CD4-positive, alpha-beta T cell (primary cell): ENCODE results near the gene PIP5K1C. TPM values are rescaled to one million over a fixed set of nuclear protein-coding genes. Genes with fewer than 3 reads are reported as not detected.

ENCODE experiments used
- ATAC-seq: fragments of 200-7000 bp; cut with Tn5 transposase; one replicate; pipeline ENCODE4 v1.10.0; 2022; ENCODE audit warnings: mild to moderate bottlenecking; ENCODE audit not compliant: poor library complexity
- CTCF ChIA-PET: fragments of 350-600 bp; sonication (Branson Sonifier 250); formaldehyde crosslinking; loops from one replicate; lab custom pipeline; 2021; ENCODE audit warnings: antibody characterized with exemption, inconsistent platforms; lab: Charles Lee
- POLR2A ChIA-PET: fragments of 350-600 bp; sonication (Branson Sonifier 250); formaldehyde crosslinking; loops from one replicate; lab custom pipeline; 2021; ENCODE audit warnings: antibody characterized with exemption, inconsistent platforms; lab: Charles Lee
- DNase-seq, 14 experiments: peaks; one replicate each; pipeline ENCODE4 v3.0.0-alpha.2; 2013 to 2020; ENCODE audit warnings: mixed read lengths in 2 of 14
- H3K27ac ChIP-seq, 2 donors: one replicate each; pipeline versions ENCODE4 v1.5.1 to v1.7.0; 2013; ENCODE audit warnings: low read length in 2 of 2, low read depth in 1 of 2, mild to moderate bottlenecking in 1 of 2
- H3K27me3 ChIP-seq, 2 experiments: 1 replicate in 1 of 2; 2 replicates in 1 of 2; pipeline versions ENCODE4 v1.6.1 to v1.7.0; 2013; ENCODE audit warnings: low read length in 2 of 2, control low read depth in 1 of 2, mild to moderate bottlenecking in 1 of 2, moderate library complexity in 1 of 2; ENCODE audit not compliant: insufficient read depth in 2 of 2, control insufficient read depth in 1 of 2
- H3K36me3 ChIP-seq: one replicate; pipeline ENCODE4 v1.6.1; 2013; ENCODE audit warnings: low read length, control low read depth; ENCODE audit not compliant: insufficient read depth
- H3K4me1 ChIP-seq: one replicate; pipeline ENCODE4 v1.6.1; 2013; ENCODE audit warnings: low read length, control low read depth; ENCODE audit not compliant: insufficient read depth
- H3K4me3 ChIP-seq: one replicate; pipeline ENCODE4 v1.5.1; 2013; ENCODE audit warnings: mild to moderate bottlenecking, low read length, moderate library complexity
- H3K9me3 ChIP-seq, 2 experiments: 1 replicate in 1 of 2; 2 replicates in 1 of 2; pipeline versions ENCODE4 v1.6.1 to v1.7.0; 2013; ENCODE audit warnings: low read length in 2 of 2, mild to moderate bottlenecking in 2 of 2, control low read depth in 1 of 2, moderate library complexity in 1 of 2; ENCODE audit not compliant: control insufficient read depth in 1 of 2, insufficient read depth in 1 of 2
- H3K27ac Mint-ChIP-seq: one replicate; pipeline ENCODE4 v1.8.0; 2020; ENCODE audit warnings: mixed read lengths
- H3K27me3 Mint-ChIP-seq: one replicate; pipeline ENCODE4 v1.8.0; 2021; ENCODE audit warnings: mixed read lengths
- H3K36me3 Mint-ChIP-seq: one replicate; pipeline ENCODE4 v1.8.0; 2021; ENCODE audit warnings: low read depth, mixed read lengths
- H3K4me1 Mint-ChIP-seq: one replicate; pipeline ENCODE4 v1.8.0; 2021; ENCODE audit warnings: low read depth, mixed read lengths
- H3K4me3 Mint-ChIP-seq: one replicate; pipeline ENCODE4 v1.8.0; 2020; ENCODE audit warnings: mild to moderate bottlenecking, mixed read lengths
- H3K9me3 Mint-ChIP-seq: one replicate; pipeline ENCODE4 v1.8.0; 2020; ENCODE audit warnings: mixed read lengths
- intact Hi-C, 2 experiments: fragments of 100-400 bp; cut with DNase I in 1 of 2; cut with micrococcal nuclease in 1 of 2; formaldehyde crosslinking; loops; one replicate each; pipeline versions ENCODE4 v1.15.1 to v1.9.0; 2023 to 2025; cut with DNase I, micrococcal nuclease
- total RNA-seq, 174 experiments: library from RNA in 2 of 174; stranded (reverse) in 2 of 174; gene quantifications; one replicate each; pipeline ENCODE4 v1.2.3 and lab custom pipeline; 2021 to 2026
- TF ChIP-seq, protein P1 (sequence below): fragments of 200-600 bp; IDR thresholded peaks from one replicate; pipeline ENCODE4 v1.8.0; 2022; ENCODE audit warnings: antibody characterized with exemption, mild to moderate bottlenecking

The PIP5K1C gene
- total RNA-seq, 2 experiments from 2014 or later, result 14.7 to 15.5 TPM

DNA sequence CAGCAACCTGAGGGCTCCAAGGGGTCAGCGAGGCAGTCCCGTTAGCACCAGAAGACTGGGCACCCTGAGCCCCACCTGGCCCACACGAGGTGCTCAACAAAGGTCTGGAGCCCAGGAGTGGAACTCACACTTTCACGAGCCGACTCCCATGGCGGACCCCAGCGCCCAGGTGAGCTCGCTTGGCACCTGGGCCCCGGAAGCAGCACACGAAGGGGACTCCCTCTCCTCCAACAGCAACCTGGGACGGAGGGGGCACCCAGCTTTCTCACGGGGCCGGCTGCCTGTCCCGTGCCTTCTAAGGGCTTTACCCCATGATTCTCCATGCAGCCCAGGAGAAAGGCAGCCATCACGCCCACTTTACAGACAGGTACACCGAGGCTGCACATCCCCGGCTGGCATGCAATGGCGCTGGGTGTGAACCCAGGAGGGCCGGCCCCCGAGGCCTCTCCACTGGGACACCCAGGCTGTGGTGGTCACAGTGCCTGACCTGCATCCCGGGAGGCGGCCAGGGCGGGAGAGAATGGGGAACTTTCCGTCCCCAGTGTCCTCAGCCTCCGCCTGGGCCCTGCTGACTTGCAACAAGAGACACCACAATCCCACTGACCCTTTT lies 5.0 kb downstream of the PIP5K1C start:
- H3K4me3 ChIP-seq, result no peak overlapping the region
- peaks cover 38% of the 10 kb centered on the region for H3K4me1 Mint-ChIP-seq
- H3K27me3 ChIP-seq, result no peaks in the 10 kb centered on the region
- H3K27ac ChIP-seq, result no peak overlapping the region
- TF ChIP-seq, protein P1, sequence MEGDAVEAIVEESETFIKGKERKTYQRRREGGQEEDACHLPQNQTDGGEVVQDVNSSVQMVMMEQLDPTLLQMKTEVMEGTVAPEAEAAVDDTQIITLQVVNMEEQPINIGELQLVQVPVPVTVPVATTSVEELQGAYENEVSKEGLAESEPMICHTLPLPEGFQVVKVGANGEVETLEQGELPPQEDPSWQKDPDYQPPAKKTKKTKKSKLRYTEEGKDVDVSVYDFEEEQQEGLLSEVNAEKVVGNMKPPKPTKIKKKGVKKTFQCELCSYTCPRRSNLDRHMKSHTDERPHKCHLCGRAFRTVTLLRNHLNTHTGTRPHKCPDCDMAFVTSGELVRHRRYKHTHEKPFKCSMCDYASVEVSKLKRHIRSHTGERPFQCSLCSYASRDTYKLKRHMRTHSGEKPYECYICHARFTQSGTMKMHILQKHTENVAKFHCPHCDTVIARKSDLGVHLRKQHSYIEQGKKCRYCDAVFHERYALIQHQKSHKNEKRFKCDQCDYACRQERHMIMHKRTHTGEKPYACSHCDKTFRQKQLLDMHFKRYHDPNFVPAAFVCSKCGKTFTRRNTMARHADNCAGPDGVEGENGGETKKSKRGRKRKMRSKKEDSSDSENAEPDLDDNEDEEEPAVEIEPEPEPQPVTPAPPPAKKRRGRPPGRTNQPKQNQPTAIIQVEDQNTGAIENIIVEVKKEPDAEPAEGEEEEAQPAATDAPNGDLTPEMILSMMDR, result no peak
- H3K27me3 Mint-ChIP-seq, result no peaks in the 10 kb centered on the region
- H3K4me1 ChIP-seq, result peaks cover 42% of the 10 kb centered on the region
- intact Hi-C loops, result loop anchor here in 1 of 2 experiments (10.0 kb wide), 1 partner anchor 510 kb away; no protein-coding TSS in a partner anchor
- peaks cover 0 to 5% of the 10 kb centered on the region in 2 experiments for H3K9me3 ChIP-seq
- no peak for ATAC-seq
- POLR2A ChIA-PET, result no interaction called here
- H3K9me3 Mint-ChIP-seq, result no peaks in the 10 kb centered on the region
- no peak for DNase-seq
- no peak overlapping the region for H3K4me3 Mint-ChIP-seq
- no peak overlapping the region for H3K27ac Mint-ChIP-seq
- no peaks in the 10 kb centered on the region for H3K36me3 ChIP-seq
- H3K36me3 Mint-ChIP-seq, result no peaks in the 10 kb centered on the region
- CTCF ChIA-PET, result no interaction called here

DNA sequence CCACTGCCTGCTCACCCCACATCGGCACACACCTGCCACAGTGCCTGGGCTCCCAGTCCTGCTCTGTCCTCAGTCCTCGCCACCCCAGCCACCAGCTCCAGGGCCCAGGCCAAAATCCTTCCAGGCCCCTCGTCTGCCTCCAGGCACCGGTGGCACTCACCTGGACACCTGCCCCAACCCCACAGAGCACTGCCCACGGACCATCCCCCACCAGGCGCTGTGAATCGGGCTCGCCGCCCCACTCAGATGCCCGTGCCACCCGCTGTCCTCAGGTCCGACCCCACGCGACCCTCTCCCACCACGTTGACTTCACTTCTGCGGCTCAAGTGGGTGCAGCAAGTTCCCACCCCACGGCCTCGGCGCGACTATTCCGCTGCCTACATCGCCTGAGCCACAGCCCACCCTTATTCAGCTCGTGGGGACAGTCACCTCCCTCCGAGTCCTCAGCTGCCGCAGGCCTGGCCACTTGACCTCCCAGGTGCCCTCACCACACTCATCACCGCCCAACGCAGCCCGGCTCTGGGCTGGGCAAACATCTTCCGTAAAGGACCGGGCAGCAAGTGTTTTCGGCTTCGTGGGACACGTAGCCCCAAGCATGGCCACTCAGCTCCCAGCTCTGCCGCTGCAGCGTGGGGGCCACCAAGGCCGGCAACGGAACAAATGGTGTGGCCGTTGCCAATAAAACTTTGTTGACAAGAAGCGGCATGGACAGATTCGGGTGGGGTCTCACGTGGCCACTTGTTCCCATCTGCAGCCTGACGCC lies 5.7 kb downstream of the PIP5K1C start:
- Mint-ChIP-seq H3K27ac (no peak overlapping the region), H3K4me1 (peaks cover 45% of the 10 kb centered on the region), H3K36me3 (no peaks in the 10 kb centered on the region), H3K9me3 (no peaks in the 10 kb centered on the region), H3K27me3 (no peaks in the 10 kb centered on the region), H3K4me3 (no peak overlapping the region)
- H3K27me3 ChIP-seq, result no peaks in the 10 kb centered on the region
- intact Hi-C loops, result loop anchor here in 1 of 2 experiments (10.0 kb wide), 1 partner anchor 510 kb away; no protein-coding TSS in a partner anchor
- POLR2A ChIA-PET, result no interaction called here
- ATAC-seq (no peak), DNase-seq (no peak)
- H3K27ac ChIP-seq, result no peak overlapping the region
- TF ChIP-seq, protein P1, result no peak
- peaks cover 41% of the 10 kb centered on the region for H3K4me1 ChIP-seq
- H3K4me3 ChIP-seq, result no peak overlapping the region
- H3K9me3 ChIP-seq, result peaks cover 0 to 5% of the 10 kb centered on the region in 2 experiments
- no peaks in the 10 kb centered on the region for H3K36me3 ChIP-seq
- CTCF ChIA-PET, result no interaction called here

DNA sequence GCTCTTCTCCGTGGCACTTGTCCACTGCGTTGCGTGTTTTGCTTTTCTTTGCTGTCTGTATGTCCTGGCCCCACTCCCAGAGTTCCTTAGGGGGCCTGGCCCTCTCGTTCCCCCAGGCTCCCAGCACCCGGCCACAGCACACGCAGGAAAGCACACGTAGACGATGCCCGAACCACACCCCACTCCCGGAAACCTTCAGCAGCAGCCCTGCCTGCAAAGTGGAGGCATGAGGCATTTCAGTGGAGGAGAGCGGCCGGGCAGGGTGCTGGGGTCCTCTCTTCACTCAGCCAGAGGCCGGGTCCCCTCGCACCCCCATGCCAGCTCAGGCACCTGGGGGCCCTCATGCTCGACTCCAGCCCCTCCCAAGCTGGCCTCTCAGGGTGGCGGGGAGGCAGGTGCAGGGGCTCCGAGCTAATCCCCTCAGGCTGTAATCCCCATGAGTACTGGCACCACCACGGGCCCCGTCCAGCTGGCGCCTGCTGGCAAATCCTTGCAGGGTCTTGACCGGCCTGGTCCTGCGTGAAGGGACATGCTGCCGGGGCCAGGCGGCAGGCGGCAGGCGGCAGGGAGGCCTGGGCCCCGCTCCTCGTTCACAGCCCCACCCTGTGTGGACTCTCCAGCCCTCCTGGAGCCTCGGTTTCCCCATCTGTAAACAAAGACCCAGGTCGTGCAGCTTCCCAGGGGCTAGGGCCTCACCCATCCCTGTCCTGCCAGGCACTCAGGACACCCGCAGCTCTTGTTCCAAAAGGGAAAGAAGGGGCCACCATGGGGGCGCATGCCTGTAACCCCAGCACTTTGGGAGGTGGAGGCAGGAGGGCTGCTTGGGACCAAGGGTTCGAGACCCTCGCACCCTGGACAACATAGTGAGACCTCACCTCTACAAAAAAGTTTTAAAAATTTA lies 7.0 kb downstream of the PIP5K1C start:
- H3K27ac ChIP-seq, result no peak overlapping the region
- Mint-ChIP-seq H3K36me3 (no peaks in the 10 kb centered on the region), H3K4me1 (peaks cover 46% of the 10 kb centered on the region), H3K9me3 (no peaks in the 10 kb centered on the region), H3K27me3 (no peaks in the 10 kb centered on the region), H3K27ac (no peak overlapping the region), H3K4me3 (no peak overlapping the region)
- TF ChIP-seq, protein P1, result no peak
- POLR2A ChIA-PET, result no interaction called here
- DNase-seq (no peak), ATAC-seq (no peak)
- no peaks in the 10 kb centered on the region for H3K27me3 ChIP-seq
- H3K36me3 ChIP-seq, result no peaks in the 10 kb centered on the region
- peaks cover 0 to 5% of the 10 kb centered on the region in 2 experiments for H3K9me3 ChIP-seq
- no peak overlapping the region for H3K4me3 ChIP-seq
- intact Hi-C loops, result loop anchor here in 1 of 2 experiments (10.0 kb wide), 1 partner anchor 512 kb away; no protein-coding TSS in a partner anchor
- CTCF ChIA-PET, result interaction anchor here (1.0 to 1.6 kb wide), 6 partner anchors 8 to 447 kb away, joined by 3 to 5 read pairs (median 4); partner anchors contain the start of gene MRPL54
- peaks cover 34% of the 10 kb centered on the region for H3K4me1 ChIP-seq
